HCT116 (cell line): ENCODE results near the gene SECISBP2. TPM values are rescaled to one million over a fixed set of nuclear protein-coding genes. Genes with fewer than 3 reads are reported as not detected.

Experiments
- ATAC-seq: fragments of 200-7000 bp; cut with Tn5 transposase; 2 replicates; pipeline ENCODE4 v1.9.1; 2020; ENCODE audit warnings: mild to moderate bottlenecking, moderate library complexity
- BruUV-seq: library from RNA; stranded (reverse); fragments of 400-500 nt; replicated peaks from 2 replicates; lab custom pipeline; 2021; lab: Mats Ljungman, UMichigan
- CTCF ChIA-PET: fragments of 300-600 bp; sonication (Branson Sonifier 250); formaldehyde crosslinking; loops from one replicate; lab custom pipeline; 2021; ENCODE audit warnings: antibody characterized with exemption; lab: Charles Lee
- POLR2A ChIA-PET: fragments of 300-600, 350-600 bp; sonication (Branson Sonifier 250); formaldehyde crosslinking; loops from one replicate; lab custom pipeline; 2021; ENCODE audit warnings: antibody characterized with exemption; lab: Charles Lee
- RAD21 ChIA-PET, 2 experiments: fragments of 300-600 bp; sonication (Branson Sonifier 250); formaldehyde crosslinking; loops; one replicate each; lab custom pipeline; 2023; ENCODE audit warnings: low total read pairs in 2 of 2; ENCODE audit not compliant: uncharacterized antibody in 2 of 2, unreplicated experiment in 2 of 2, low non-redundant PET in 1 of 2; lab: Charles Lee
- DNase-seq: peaks from one replicate; pipeline ENCODE4 v3.0.0-alpha.2; 2010; ENCODE audit warnings: low read depth, low spot score
- H2AFZ ChIP-seq: fragments of 200-600 bp; shearing (Covaris generic), sonication (generic); 2 replicates; pipeline ENCODE4 v1.6.1; 2017; ENCODE audit warnings: low read depth, mixed run types, mixed read lengths, antibody characterized with exemption, low read length; ENCODE audit not compliant: poor library complexity, severe bottlenecking
- H3K27ac ChIP-seq: 2 replicates; pipeline ENCODE4 v1.5.1; 2012; ENCODE audit warnings: low read depth, low read length
- H3K27me3 ChIP-seq: fragments of 200-600 bp; sonication (generic); 2 replicates; pipeline ENCODE4 v1.6.1; 2016; ENCODE audit warnings: mixed run types, low read length, mixed read lengths; ENCODE audit not compliant: insufficient read depth
- H3K36me3 ChIP-seq, 2 experiments: fragments of 200-500 bp in 1 of 2; fragments of 200-600 bp in 1 of 2; sonication (Bioruptor generic) in 1 of 2; sonication (generic) in 1 of 2; 2 replicates each; pipeline versions ENCODE4 v1.5.1 to v1.6.1; 2014 to 2016; ENCODE audit warnings: low read length in 2 of 2, inconsistent platforms in 1 of 2, mixed read lengths in 1 of 2, mixed run types in 1 of 2; ENCODE audit not compliant: insufficient read depth in 2 of 2, control insufficient read depth in 1 of 2
- H3K4me1 ChIP-seq, 2 experiments: fragments of 200-600 bp in 1 of 2; sonication (generic) in 1 of 2; 2 replicates each; pipeline versions ENCODE4 v1.5.1 to v1.6.1; 2012 to 2017; ENCODE audit warnings: low read length in 2 of 2, inconsistent platforms in 1 of 2, mild to moderate bottlenecking in 1 of 2, mixed read lengths in 1 of 2, mixed run types in 1 of 2, moderate library complexity in 1 of 2; ENCODE audit not compliant: insufficient read depth in 2 of 2, control insufficient read depth in 1 of 2
- H3K4me2 ChIP-seq: fragments of 200-600 bp; sonication (generic); 2 replicates; pipeline ENCODE4 v1.6.1; 2017; ENCODE audit warnings: mixed run types, low read length, mixed read lengths
- H3K4me3 ChIP-seq, 2 experiments: fragments of 200-600 bp in 1 of 2; sonication (generic) in 1 of 2; replicated peaks in 1 of 2; 2 replicates each; pipeline ENCODE4 v1.5.1; 2011 to 2016; ENCODE audit warnings: low read length in 2 of 2, control low read depth in 1 of 2, low read depth in 1 of 2, mild to moderate bottlenecking in 1 of 2, mixed read lengths in 1 of 2, mixed run types in 1 of 2
- H3K79me2 ChIP-seq: fragments of 200-600 bp; sonication (generic); 2 replicates; pipeline ENCODE4 v1.6.1; 2017; ENCODE audit warnings: mild to moderate bottlenecking, mixed run types, low read length, moderate library complexity, mixed read lengths; ENCODE audit not compliant: insufficient read depth
- H3K9ac ChIP-seq: fragments of 200-600 bp; sonication (generic); 2 replicates; pipeline ENCODE4 v1.6.1; 2016; ENCODE audit warnings: low read length, mixed read lengths
- H3K9me2 ChIP-seq: fragments of 200-600 bp; sonication (generic), shearing (Covaris generic); 2 replicates; pipeline ENCODE4 v1.6.1; 2017; ENCODE audit warnings: mixed run types, mild to moderate bottlenecking, moderate library complexity; ENCODE audit not compliant: insufficient read depth
- H3K9me3 ChIP-seq, 2 experiments: fragments of 200-500 bp in 1 of 2; fragments of 200-600 bp in 1 of 2; sonication (Bioruptor generic) in 1 of 2; sonication (generic) in 1 of 2; 2 replicates each; pipeline ENCODE4 v1.6.1; 2014 to 2017; ENCODE audit warnings: low read length in 2 of 2, mixed read lengths in 2 of 2, inconsistent platforms in 1 of 2, low read depth in 1 of 2, mild to moderate bottlenecking in 1 of 2, mixed run types in 1 of 2, moderate library complexity in 1 of 2; ENCODE audit not compliant: control insufficient read depth in 1 of 2, insufficient read depth in 1 of 2
- H4K20me1 ChIP-seq: fragments of 200-600 bp; sonication (generic), shearing (Covaris generic); 2 replicates; pipeline ENCODE4 v1.6.1; 2017; ENCODE audit warnings: mixed run types, mild to moderate bottlenecking, moderate library complexity; ENCODE audit not compliant: insufficient read depth
- CBX3 ChIP-seq: IDR thresholded peaks from 2 replicates; pipeline ENCODE4 v1.6.1; 2012; ENCODE audit warnings: low read depth
- CEBPB ChIP-seq: IDR thresholded peaks from 2 replicates; pipeline ENCODE4 v1.6.1; 2012; ENCODE audit warnings: low read depth
- ELF1 ChIP-seq: IDR thresholded peaks from 2 replicates; pipeline ENCODE4 v1.6.1; 2012; ENCODE audit warnings: low read depth, borderline replicate concordance
- EZH2 ChIP-seq: fragments of 200-600 bp; sonication (generic); IDR thresholded peaks from 2 replicates; pipeline ENCODE4 v1.6.1; 2017; ENCODE audit warnings: antibody characterized with exemption, mixed run types
- FOSL1 ChIP-seq: IDR thresholded peaks from 2 replicates; pipeline ENCODE4 v1.6.1; 2012; ENCODE audit warnings: low read depth
- JUND ChIP-seq: IDR thresholded peaks from 2 replicates; pipeline ENCODE4 v1.6.1; 2012
- MAX ChIP-seq: IDR thresholded peaks from 2 replicates; pipeline ENCODE4 v1.6.1; 2012
- POLR2A ChIP-seq: IDR thresholded peaks from 2 replicates; pipeline ENCODE4 v1.7.0; 2011; ENCODE audit warnings: borderline replicate concordance; ENCODE audit not compliant: insufficient read depth, insufficient read length; ENCODE audit errors: extremely low read depth
- POLR2AphosphoS5 ChIP-seq: IDR thresholded peaks from 2 replicates; pipeline ENCODE4 v1.6.1; 2011; ENCODE audit warnings: mild to moderate bottlenecking, low read depth, low read length, moderate library complexity
- REST ChIP-seq: IDR thresholded peaks from 2 replicates; pipeline ENCODE4 v1.6.1; 2012; ENCODE audit warnings: low read depth
- SIN3A ChIP-seq: IDR thresholded peaks from 2 replicates; pipeline ENCODE4 v1.6.1; 2012; ENCODE audit warnings: low read depth
- SRF ChIP-seq: IDR thresholded peaks from 2 replicates; pipeline ENCODE4 v1.6.1; 2012; ENCODE audit warnings: low read depth
- TCF7L2 ChIP-seq: IDR thresholded peaks from 2 replicates; pipeline ENCODE4 v1.7.0; 2011; ENCODE audit warnings: borderline replicate concordance, inconsistent platforms; ENCODE audit not compliant: insufficient read depth, insufficient read length; ENCODE audit errors: extremely low read depth
- YY1 ChIP-seq: IDR thresholded peaks from 2 replicates; pipeline ENCODE4 v1.6.1; 2011; ENCODE audit warnings: low read length, low read depth, moderate library complexity, mild to moderate bottlenecking; ENCODE audit not compliant: insufficient replicate concordance; ENCODE audit errors: extremely low read depth
- ZFX ChIP-seq: fragments of 450-650 bp; IDR thresholded peaks from 2 replicates; pipeline ENCODE4 v1.6.1; 2017
- ZNF274 ChIP-seq: fragments of 200-500 bp; sonication (Bioruptor generic); IDR thresholded peaks from 2 replicates; pipeline ENCODE4 v1.6.1; 2014; ENCODE audit warnings: mild to moderate bottlenecking, low read depth, low read length, inconsistent platforms
- intact Hi-C: fragments of 100-400 bp; cut with micrococcal nuclease; formaldehyde crosslinking; loops from 2 replicates; pipeline ENCODE4 v1.10.0; 2022
- total RNA-seq: library from RNA; stranded (reverse); gene quantifications from one replicate; pipeline ENCODE4 v1.2.1, GENCODE V29; 2021; ENCODE audit not compliant: unreplicated experiment

Gene SECISBP2
- total RNA-seq, 1 experiment from 2014 or later = 41.6 TPM

- H3K4me2 ChIP-seq = no peak overlapping the region
- ChIA-PET POLR2A (no interaction called here), CTCF (no interaction called here)
Observed at GRCh38 chr9:89368550-89368949, 50.2 kb downstream of the SECISBP2 start.

More at GRCh38 chr9:89368550-89368949, 50.2 kb downstream of the SECISBP2 start:
- intact Hi-C loops = no loop called here
- BruUV-seq = no TSS peak
- no peaks in the 10 kb centered on the region for H3K27me3 ChIP-seq
- no peaks in the 10 kb centered on the region for H3K4me1 ChIP-seq
- no peak for TF ChIP-seq YY1
- no peak for TF ChIP-seq JUND
- TF ChIP-seq POLR2A = no peak
- TF ChIP-seq POLR2AphosphoS5 = no peak
- no peak for TF ChIP-seq ZNF274
- TF ChIP-seq MAX = no peak
- no peak for TF ChIP-seq TCF7L2
- TF ChIP-seq EZH2 = no peak
- no peak for TF ChIP-seq ELF1
- no peak for TF ChIP-seq SRF
- no peak for TF ChIP-seq ZFX
- TF ChIP-seq FOSL1 = no peak
- TF ChIP-seq CEBPB = no peak
- TF ChIP-seq CBX3 = no peak
- no peak for TF ChIP-seq REST
- TF ChIP-seq SIN3A = no peak
- H2AFZ ChIP-seq = no peak overlapping the region
- no peak overlapping the region for H3K27ac ChIP-seq
- H3K9me2 ChIP-seq = no peaks in the 10 kb centered on the region
- RAD21 ChIA-PET = no interaction called here
- H3K9ac ChIP-seq = no peak overlapping the region
- DNase-seq = no peak
- ATAC-seq = no peak
- no peaks in the 10 kb centered on the region for H3K9me3 ChIP-seq
- H3K79me2 ChIP-seq = no peaks in the 10 kb centered on the region
- no peaks in the 10 kb centered on the region for H4K20me1 ChIP-seq
- H3K4me3 ChIP-seq = no peak overlapping the region
- no peaks in the 10 kb centered on the region for H3K36me3 ChIP-seq
